Neural crest cell (in vitro differentiated cells): ENCODE results near the gene NFKB2. TPM values are rescaled to one million over a fixed set of nuclear protein-coding genes. Genes with fewer than 3 reads are reported as not detected.

Source experiments
- DNase-seq: peaks from one replicate; pipeline ENCODE4 v3.0.0; 2021; ENCODE audit warnings: low read depth, mixed read lengths, low spot score
- H3K27ac Mint-ChIP-seq: one replicate; pipeline ENCODE4 v1.8.0; 2021; ENCODE audit warnings: mild to moderate bottlenecking, mixed read lengths; ENCODE audit not compliant: unreplicated experiment
- H3K27me3 Mint-ChIP-seq: 2 replicates; pipeline ENCODE4 v1.8.0; 2021; ENCODE audit warnings: low read depth, mild to moderate bottlenecking, mixed read lengths
- H3K36me3 Mint-ChIP-seq: 2 replicates; pipeline ENCODE4 v1.8.0; 2021; ENCODE audit warnings: low read depth, mild to moderate bottlenecking, mixed read lengths
- H3K4me1 Mint-ChIP-seq: 2 replicates; pipeline ENCODE4 v1.8.0; 2021; ENCODE audit warnings: mixed read lengths
- H3K4me3 Mint-ChIP-seq: one replicate; pipeline ENCODE4 v1.8.0; 2021; ENCODE audit warnings: mild to moderate bottlenecking, mixed read lengths
- H3K9me3 Mint-ChIP-seq: 2 replicates; pipeline ENCODE4 v1.8.0; 2021; ENCODE audit warnings: mixed read lengths
- CTCF ChIP-seq: fragments of 200-600 bp; sonication (generic); conservative IDR thresholded peaks from 2 replicates; pipeline ENCODE4 v1.5.0; 2021; ENCODE audit warnings: antibody characterized with exemption, mild to moderate bottlenecking
- total RNA-seq: library from RNA; stranded (reverse); gene quantifications from 2 replicates; pipeline ENCODE4 v1.2.1, GENCODE V29; 2021

Gene NFKB2
- total RNA-seq, 1 donor from 2014 or later = 26.1 TPM

GRCh38 chr10:102389894-102390293, 5.6 kb upstream of the NFKB2 start:
- peaks cover 36% of the 10 kb centered on the region for H3K27me3 Mint-ChIP-seq
- H3K4me3 Mint-ChIP-seq = no peak overlapping the region
- H3K36me3 Mint-ChIP-seq = no peaks in the 10 kb centered on the region
- H3K4me1 Mint-ChIP-seq = peaks cover 20% of the 10 kb centered on the region
- H3K9me3 Mint-ChIP-seq = no peaks in the 10 kb centered on the region
- no peak overlapping the region for H3K27ac Mint-ChIP-seq
- no peak for DNase-seq
- TF ChIP-seq CTCF = no peak

GRCh38 chr10:102392306-102392705, 3.2 kb upstream of the NFKB2 start:
- DNase-seq = no peak
- H3K4me1 Mint-ChIP-seq = peaks cover 29% of the 10 kb centered on the region
- no peak for TF ChIP-seq CTCF
- no peaks in the 10 kb centered on the region for H3K9me3 Mint-ChIP-seq
- peaks cover 36% of the 10 kb centered on the region for H3K27me3 Mint-ChIP-seq
- no peak overlapping the region for H3K27ac Mint-ChIP-seq
- no peaks in the 10 kb centered on the region for H3K36me3 Mint-ChIP-seq
- H3K4me3 Mint-ChIP-seq = peak overlapping the region; percentile 75

- H3K27me3 Mint-ChIP-seq = peaks cover 36% of the 10 kb centered on the region
- H3K4me3 Mint-ChIP-seq = peak overlapping the region; percentile 92
- peaks cover 33% of the 10 kb centered on the region for H3K4me1 Mint-ChIP-seq
- no peaks in the 10 kb centered on the region for H3K36me3 Mint-ChIP-seq
- DNase-seq = no peak
- no peak overlapping the region for H3K27ac Mint-ChIP-seq
- no peaks in the 10 kb centered on the region for H3K9me3 Mint-ChIP-seq
- no peak for TF ChIP-seq CTCF
Measured at GRCh38 chr10:102393411-102394078, 2.0 kb upstream of the NFKB2 start.

- Mint-ChIP-seq H3K36me3 (no peaks in the 10 kb centered on the region), H3K27ac (no peak overlapping the region), H3K27me3 (peaks cover 33% of the 10 kb centered on the region), H3K4me3 (peak overlapping the region; percentile 92), H3K4me1 (peaks cover 33% of the 10 kb centered on the region), H3K9me3 (no peaks in the 10 kb centered on the region)
- peak; percentile 87 for DNase-seq
- peak; percentile 99 for TF ChIP-seq CTCF
Measured at GRCh38 chr10:102394079-102394800, 1.3 kb upstream of the NFKB2 start.

- no peak for DNase-seq
- peaks cover 31% of the 10 kb centered on the region for H3K27me3 Mint-ChIP-seq
- H3K27ac Mint-ChIP-seq = no peak overlapping the region
- H3K4me1 Mint-ChIP-seq = peaks cover 38% of the 10 kb centered on the region
- no peak for TF ChIP-seq CTCF
- peak overlapping the region; percentile 92 for H3K4me3 Mint-ChIP-seq
- H3K36me3 Mint-ChIP-seq = no peaks in the 10 kb centered on the region
- H3K9me3 Mint-ChIP-seq = no peaks in the 10 kb centered on the region
Measured at GRCh38 chr10:102394801-102395399, 605 bp upstream of the NFKB2 start.
